Nephron (organoid): ENCODE data around the gene PRKAR1A.

ENCODE experiments used
- H3K27ac Mint-ChIP-seq, 3 experiments: 2 replicates each; pipeline ENCODE4 v1.8.0; 2020; ENCODE audit warnings: mixed read lengths in 3 of 3, mild to moderate bottlenecking in 2 of 3, moderate library complexity in 1 of 3
- H3K27me3 Mint-ChIP-seq: 2 replicates; pipeline ENCODE4 v1.8.0; 2021; ENCODE audit warnings: low read depth, mild to moderate bottlenecking, moderate library complexity, mixed read lengths
- H3K36me3 Mint-ChIP-seq: 2 replicates; pipeline ENCODE4 v1.8.0; 2020; ENCODE audit warnings: low read depth, mixed read lengths
- H3K4me1 Mint-ChIP-seq: 2 replicates; pipeline ENCODE4 v1.8.0; 2020; ENCODE audit warnings: mixed read lengths
- H3K4me3 Mint-ChIP-seq, 3 experiments: 2 replicates each; pipeline ENCODE4 v1.8.0; 2020; ENCODE audit warnings: mild to moderate bottlenecking in 3 of 3, mixed read lengths in 3 of 3, moderate library complexity in 2 of 3
- H3K9me3 Mint-ChIP-seq: 2 replicates; pipeline ENCODE4 v1.8.0; 2020; ENCODE audit warnings: mixed read lengths
- CTCF ChIP-seq, 3 experiments: fragments of 200-600 bp; sonication (generic); IDR thresholded peaks; one replicate each; pipeline ENCODE4 v1.5.0; 2021; ENCODE audit warnings: antibody characterized with exemption in 3 of 3; ENCODE audit not compliant: unreplicated experiment in 3 of 3

PRKAR1A gene

DNA sequence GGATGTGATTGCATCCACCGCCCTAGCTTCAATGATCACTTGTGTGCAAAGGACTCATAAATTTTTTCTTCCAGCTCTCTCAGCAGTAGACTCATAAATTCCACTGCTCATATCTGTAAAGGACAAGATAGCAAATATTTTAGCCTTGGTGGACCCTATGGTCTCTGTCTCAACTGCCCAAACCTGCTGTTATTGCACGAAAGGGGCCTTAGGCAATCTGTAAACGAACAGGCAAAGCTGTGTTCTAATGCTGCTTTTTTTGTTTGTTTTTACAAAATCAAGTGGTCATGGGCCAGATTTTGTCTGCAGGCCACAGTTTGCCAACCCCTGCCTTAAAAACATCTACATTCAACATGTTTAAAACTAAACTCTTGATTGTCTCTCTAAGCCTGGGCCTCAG is 54.8 kb downstream of the PRKAR1A start:
- peaks cover 28% of the 10 kb centered on the region for H3K4me1 Mint-ChIP-seq
- no peaks in the 10 kb centered on the region for H3K9me3 Mint-ChIP-seq
- H3K4me3 Mint-ChIP-seq: no peak overlapping the region
- peak overlapping the region in 2 of 3 experiments; percentile 35 to 71 for H3K27ac Mint-ChIP-seq
- H3K27me3 Mint-ChIP-seq: peaks cover 59% of the 10 kb centered on the region
- H3K36me3 Mint-ChIP-seq: no peaks in the 10 kb centered on the region
- no peak for TF ChIP-seq CTCF (IDR thresholded peaks at IDR 0.05; ENCODE audit: unreplicated experiment in 3 of 3)

GRCh38 chr17:68567581-68567980 is 55.4 kb downstream of the PRKAR1A start:
- Mint-ChIP-seq H3K27ac (peak overlapping the region in 1 of 3 experiments; percentile 14), H3K9me3 (no peaks in the 10 kb centered on the region), H3K36me3 (no peaks in the 10 kb centered on the region), H3K4me3 (no peak overlapping the region), H3K4me1 (peaks cover 28% of the 10 kb centered on the region), H3K27me3 (peaks cover 58% of the 10 kb centered on the region)
- no peak for TF ChIP-seq CTCF (IDR thresholded peaks at IDR 0.05; ENCODE audit: unreplicated experiment in 3 of 3)

DNA sequence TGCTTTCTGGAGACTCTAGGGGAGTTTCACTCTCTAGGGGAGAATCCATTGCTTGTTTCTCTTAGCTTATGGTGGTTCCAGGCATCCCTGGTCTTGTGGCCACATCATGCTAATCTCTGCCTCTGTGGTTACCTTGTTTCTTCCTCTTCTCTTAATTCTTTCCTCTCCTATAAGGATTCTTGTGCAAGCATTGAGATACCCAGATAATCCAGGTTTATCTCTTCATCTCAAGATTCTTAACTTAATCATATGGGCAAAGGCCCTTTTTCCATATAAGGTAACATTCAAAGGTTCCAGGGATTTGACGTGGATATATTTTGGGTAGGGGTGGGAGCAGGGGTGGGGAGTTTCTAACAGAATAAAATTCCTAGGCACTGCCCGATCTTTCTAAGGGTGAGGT is 56.4 kb downstream of the PRKAR1A start:
- Mint-ChIP-seq H3K27ac (no peak overlapping the region), H3K36me3 (no peaks in the 10 kb centered on the region), H3K27me3 (peaks cover 58% of the 10 kb centered on the region), H3K9me3 (no peaks in the 10 kb centered on the region), H3K4me3 (no peak overlapping the region), H3K4me1 (peaks cover 28% of the 10 kb centered on the region)
- TF ChIP-seq CTCF (IDR thresholded peaks at IDR 0.05; ENCODE audit: unreplicated experiment in 3 of 3): no peak

DNA sequence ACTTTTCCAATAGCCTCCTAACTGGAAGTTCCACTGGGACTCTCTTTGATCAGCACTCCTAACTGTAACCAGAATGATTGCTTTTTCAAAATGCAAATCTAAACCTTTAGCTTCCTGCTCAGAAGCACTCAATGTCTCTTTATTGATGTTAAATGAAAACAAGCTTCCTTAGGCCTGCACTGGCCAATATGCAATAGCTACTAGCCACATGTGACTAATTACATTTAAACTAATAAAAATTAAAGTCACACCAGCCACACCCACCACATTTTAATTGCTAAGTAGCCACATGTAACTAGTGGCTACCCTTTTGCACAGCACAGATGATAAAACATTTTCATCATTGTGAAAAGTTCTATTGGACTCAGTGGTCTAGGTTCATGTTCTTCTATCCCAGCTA is 57.1 kb downstream of the PRKAR1A start:
- no peaks in the 10 kb centered on the region for H3K9me3 Mint-ChIP-seq
- H3K4me3 Mint-ChIP-seq: no peak overlapping the region
- no peak for TF ChIP-seq CTCF (IDR thresholded peaks at IDR 0.05; ENCODE audit: unreplicated experiment in 3 of 3)
- H3K27me3 Mint-ChIP-seq: peaks cover 59% of the 10 kb centered on the region
- peaks cover 28% of the 10 kb centered on the region for H3K4me1 Mint-ChIP-seq
- no peaks in the 10 kb centered on the region for H3K36me3 Mint-ChIP-seq
- H3K27ac Mint-ChIP-seq: no peak overlapping the region

GRCh38 chr17:68570526-68570925 is 58.3 kb downstream of the PRKAR1A start:
- peaks cover 63% of the 10 kb centered on the region for H3K27me3 Mint-ChIP-seq
- no peak overlapping the region for H3K4me3 Mint-ChIP-seq
- no peaks in the 10 kb centered on the region for H3K9me3 Mint-ChIP-seq
- no peaks in the 10 kb centered on the region for H3K36me3 Mint-ChIP-seq
- TF ChIP-seq CTCF (IDR thresholded peaks at IDR 0.05; ENCODE audit: unreplicated experiment in 3 of 3): no peak
- H3K27ac Mint-ChIP-seq: peak overlapping the region in 1 of 3 experiments; percentile 23
- peaks cover 28% of the 10 kb centered on the region for H3K4me1 Mint-ChIP-seq

DNA sequence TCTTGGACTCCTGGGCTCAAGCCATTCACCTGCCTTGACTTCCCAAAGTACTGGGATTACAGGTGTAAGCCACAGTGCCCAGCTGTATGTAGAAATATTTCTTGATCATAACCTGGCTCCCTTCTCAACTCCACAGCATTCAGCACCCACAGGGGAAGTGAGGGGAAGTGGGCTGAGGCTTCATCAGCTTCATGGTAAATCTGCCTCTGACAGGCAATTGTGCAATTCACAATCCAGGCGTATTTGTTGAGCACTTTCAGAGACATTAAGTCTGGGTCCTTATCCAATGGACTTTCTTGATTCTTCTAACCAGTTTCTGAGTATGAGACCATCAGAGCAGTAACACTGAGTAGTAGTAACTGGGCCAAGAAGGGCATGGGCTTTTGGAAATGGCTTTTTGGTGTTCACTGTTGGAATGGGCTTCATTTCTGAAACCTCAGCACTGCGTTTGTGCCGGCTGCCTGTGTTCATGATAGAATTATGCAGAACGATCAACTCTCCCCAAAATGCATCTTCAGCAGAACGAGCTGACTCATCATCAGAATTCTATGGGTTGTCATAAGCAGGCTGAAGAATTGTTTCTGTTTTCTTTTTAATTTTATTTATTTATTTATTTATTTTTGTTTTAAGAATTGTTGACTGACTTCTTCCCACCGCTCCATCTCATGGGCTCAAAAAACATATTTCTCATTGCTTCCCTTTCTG is 60.1 kb downstream of the PRKAR1A start:
- Mint-ChIP-seq H3K4me1 (peaks cover 25% of the 10 kb centered on the region), H3K4me3 (no peak overlapping the region), H3K9me3 (no peaks in the 10 kb centered on the region), H3K27ac (no peak overlapping the region), H3K27me3 (peaks cover 60% of the 10 kb centered on the region), H3K36me3 (no peaks in the 10 kb centered on the region)
- no peak for TF ChIP-seq CTCF (IDR thresholded peaks at IDR 0.05; ENCODE audit: unreplicated experiment in 3 of 3)
